ENCODE results near the gene EID2B. TPM values are rescaled to one million over a fixed set of nuclear protein-coding genes. Genes with fewer than 3 reads are reported as not detected.

EID2B gene
- total and polyA plus RNA-seq, 2 of the 13 experiments (the other 11 are each of a cell fraction or from before 2014, with no cell fraction given), result 2.5 to 3.7 TPM

GRCh38 chr19:39494661-39495060, 38.0 kb downstream of the EID2B start:
- Histone ChIP-seq H3K79me2 (ENCODE audit: insufficient read depth, low read length) (no peaks in the 10 kb centered on the region), H4K20me1 (ENCODE audit: insufficient read depth, low read length) (no peaks in the 10 kb centered on the region), H3K27ac (ENCODE audit: extremely low read length, insufficient read depth, low read length) (no peak overlapping the region), H3K27me3 (ENCODE audit: control insufficient read depth in 1 of 2, insufficient read depth in 2 of 2, low read length in 2 of 2) (peaks cover 5 to 21% of the 10 kb centered on the region in 2 experiments; a peak in 4 of 5 replicates), H3K4me1 (ENCODE audit: insufficient read depth, low read length) (peaks cover 24% of the 10 kb centered on the region), H3K9me3 (ENCODE audit: low read length) (no peaks in the 10 kb centered on the region), H2AFZ (ENCODE audit: low read length) (no peak overlapping the region), H3K9ac (ENCODE audit: insufficient read depth, low read depth, low read length) (no peak overlapping the region), H3K4me3 (replicated peaks in 1 of 3; ENCODE audit: insufficient read depth in 1 of 3, low read depth in 2 of 3, low read length in 3 of 3) (no peak overlapping the region), H3K4me2 (ENCODE audit: low read depth, low read length) (no peak overlapping the region), H3K36me3 (replicated peaks in 1 of 2; ENCODE audit: control insufficient read depth in 1 of 2, insufficient read depth in 2 of 2, low read length in 2 of 2) (peaks cover 2 to 5% of the 10 kb centered on the region in 2 experiments; a peak in 4 of 5 replicates)
- POLR2A ChIA-PET, result no interaction called here
- no peak for ATAC-seq
- in situ Hi-C loops (cut with HindIII; ENCODE audit: extremely low pct_ligation_motif_present, low pct_unique_long_range_greater_than_20kb) (loop anchor here (5.0 kb wide), 1 partner anchor 38 kb away; the partner anchor contains the start of gene EID2B), intact Hi-C loops (cut with micrococcal nuclease; ENCODE audit: unreplicated experiment) (no loop called here)
- no peak for TF ChIP-seq RFX5 (IDR thresholded peaks at IDR 0.05; ENCODE audit: low read depth, low read length)
- TF ChIP-seq GZF1 (CRISPR knock-in tag; IDR thresholded peaks at IDR 0.05), result no peak
- TF ChIP-seq NR2F2 (IDR thresholded peaks at IDR 0.05; ENCODE audit: borderline replicate concordance, low read depth), result no peak
- TF ChIP-seq CC2D1A (CRISPR knock-in tag; IDR thresholded peaks at IDR 0.05), result no peak
- TF ChIP-seq PAXIP1 (CRISPR knock-in tag; conservative IDR thresholded peaks at IDR 0.05), result no peak
- TF ChIP-seq ZNF609 (CRISPR knock-in tag; IDR thresholded peaks at IDR 0.05; ENCODE audit: borderline replicate concordance), result no peak
- TF ChIP-seq KDM6A (CRISPR knock-in tag; IDR thresholded peaks at IDR 0.05; ENCODE audit: low read depth), result no peak
- no peak for TF ChIP-seq BATF2 (CRISPR knock-in tag; IDR thresholded peaks at IDR 0.05)
- no peak for TF ChIP-seq DNMT3B (CRISPR knock-in tag; conservative IDR thresholded peaks at IDR 0.05)
- TF ChIP-seq ZIK1 (CRISPR knock-in tag; IDR thresholded peaks at IDR 0.05; ENCODE audit: borderline replicate concordance, low read depth), result no peak
- TF ChIP-seq ZFP62 (CRISPR knock-in tag; IDR thresholded peaks at IDR 0.05), result no peak
- TF ChIP-seq ZNF678 (CRISPR knock-in tag; IDR thresholded peaks at IDR 0.05), result no peak
- no peak for TF ChIP-seq PTBP1 (IDR thresholded peaks at IDR 0.05; ENCODE audit: low read depth, low read length, poor library complexity, severe bottlenecking)
- no peak for TF ChIP-seq ZHX1 (CRISPR knock-in tag; IDR thresholded peaks at IDR 0.05; ENCODE audit: low read depth)
- WGBS (ENCODE audit: low lambda C conversion rate), result 77% methylated on average over 5 of the region's 5 CpGs
- DNase-seq (ENCODE audit: low spot score), result no peak
- CTCF ChIA-PET (ENCODE audit: low intra/inter-chr PET ratio, low total read pairs), result no interaction called here
- no peak for FAIRE-seq
- BruUV-seq (replicated peaks), result no TSS peak

All from HepG2 (cell line).